Measurements from ENCODE around the gene NME2.

GRCh38 chr17:51142597-51142996, 23.6 kb upstream of the NME2 start:
- TF ChIP-seq CTCF (IDR thresholded peaks at IDR 0.05; ENCODE audit: poor library complexity, severe bottlenecking) (no peak), EP300 (conservative IDR thresholded peaks at IDR 0.05; ENCODE audit: poor library complexity, severe bottlenecking) (no peak), EZH2 (IDR thresholded peaks at IDR 0.05; ENCODE audit: borderline replicate concordance, insufficient read depth, low read length, poor library complexity, severe bottlenecking) (no peak), SMC3 (conservative IDR thresholded peaks at IDR 0.05; ENCODE audit: poor library complexity) (no peak), TAF1 (IDR thresholded peaks at IDR 0.05; ENCODE audit: low read depth) (no peak), POLR2AphosphoS5 (IDR thresholded peaks at IDR 0.05) (no peak), REST (IDR thresholded peaks at IDR 0.05; ENCODE audit: borderline replicate concordance) (no peak), RAD21 (conservative IDR thresholded peaks at IDR 0.05) (no peak)

Measured in neural cell (in vitro differentiated cells).